Measurements from ENCODE around the gene PAK6.

DNA sequence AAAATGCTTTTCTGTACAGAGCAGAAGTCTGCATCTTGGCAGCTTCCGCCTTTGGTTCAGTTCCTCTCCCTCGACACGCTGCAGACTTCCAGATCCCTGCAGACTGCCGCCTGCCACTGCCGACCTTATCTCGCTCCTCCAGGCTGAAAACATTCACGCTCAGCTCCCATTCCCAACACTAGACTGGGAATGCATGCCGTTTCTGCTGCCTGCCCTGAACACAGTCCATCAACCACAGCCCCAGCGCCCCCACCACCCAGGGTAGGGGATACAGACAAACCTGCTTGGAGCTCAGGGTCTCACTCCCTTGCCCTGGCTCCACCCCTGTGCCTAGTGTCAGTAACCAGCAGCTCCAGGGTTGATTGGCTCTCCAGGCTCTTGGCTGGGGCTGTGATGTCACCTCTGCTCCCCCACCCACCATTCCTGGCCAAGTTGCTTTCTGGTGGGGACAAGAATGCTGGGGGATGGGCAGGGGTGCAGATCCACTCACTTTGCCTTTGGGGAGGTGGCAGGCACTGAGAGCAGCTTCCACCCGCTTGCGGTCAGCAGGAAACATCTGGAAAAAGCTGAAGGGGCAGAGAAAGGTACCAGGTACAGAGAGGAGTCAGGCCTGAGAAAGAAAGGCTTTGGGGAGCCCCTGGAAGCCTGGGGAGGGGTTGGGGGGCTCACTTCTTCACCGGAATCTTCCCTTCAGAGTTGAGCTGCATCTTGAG, 62.8 kb downstream of the PAK6 start:
- TF ChIP-seq, protein P1, sequence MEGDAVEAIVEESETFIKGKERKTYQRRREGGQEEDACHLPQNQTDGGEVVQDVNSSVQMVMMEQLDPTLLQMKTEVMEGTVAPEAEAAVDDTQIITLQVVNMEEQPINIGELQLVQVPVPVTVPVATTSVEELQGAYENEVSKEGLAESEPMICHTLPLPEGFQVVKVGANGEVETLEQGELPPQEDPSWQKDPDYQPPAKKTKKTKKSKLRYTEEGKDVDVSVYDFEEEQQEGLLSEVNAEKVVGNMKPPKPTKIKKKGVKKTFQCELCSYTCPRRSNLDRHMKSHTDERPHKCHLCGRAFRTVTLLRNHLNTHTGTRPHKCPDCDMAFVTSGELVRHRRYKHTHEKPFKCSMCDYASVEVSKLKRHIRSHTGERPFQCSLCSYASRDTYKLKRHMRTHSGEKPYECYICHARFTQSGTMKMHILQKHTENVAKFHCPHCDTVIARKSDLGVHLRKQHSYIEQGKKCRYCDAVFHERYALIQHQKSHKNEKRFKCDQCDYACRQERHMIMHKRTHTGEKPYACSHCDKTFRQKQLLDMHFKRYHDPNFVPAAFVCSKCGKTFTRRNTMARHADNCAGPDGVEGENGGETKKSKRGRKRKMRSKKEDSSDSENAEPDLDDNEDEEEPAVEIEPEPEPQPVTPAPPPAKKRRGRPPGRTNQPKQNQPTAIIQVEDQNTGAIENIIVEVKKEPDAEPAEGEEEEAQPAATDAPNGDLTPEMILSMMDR (IDR thresholded peaks at IDR 0.05) = no peak
- no peak for TF ChIP-seq POLR2AphosphoS5 (IDR thresholded peaks at IDR 0.05)

All from prostate gland (tissue), 2 donors.